ENCODE data around the gene MTHFD1L. TPM values are rescaled to one million over a fixed set of nuclear protein-coding genes. Genes with fewer than 3 reads are reported as not detected.

Gene MTHFD1L
- total RNA-seq, 1 donor from 2014 or later = 107 TPM

GRCh38 chr6:151018046-151018445 is 152.5 kb downstream of the MTHFD1L start:
- Mint-ChIP-seq H3K27ac (ENCODE audit: unreplicated experiment) (no peak overlapping the region), H3K9me3 (ENCODE audit: unreplicated experiment) (no peaks in the 10 kb centered on the region), H3K4me1 (ENCODE audit: low read depth, unreplicated experiment) (peaks cover 27% of the 10 kb centered on the region), H3K27me3 (ENCODE audit: low read depth, unreplicated experiment) (no peaks in the 10 kb centered on the region), H3K4me3 (ENCODE audit: unreplicated experiment) (no peak overlapping the region), H3K36me3 (ENCODE audit: low read depth, unreplicated experiment) (peaks cover 14% of the 10 kb centered on the region)
- Histone ChIP-seq H4K20me1 (ENCODE audit: insufficient read depth, low read length) (no peaks in the 10 kb centered on the region), H3K4me1 (ENCODE audit: insufficient read depth, low read length) (peaks cover 31% of the 10 kb centered on the region), H3K36me3 (ENCODE audit: insufficient read depth, low read length) (peaks cover 6% of the 10 kb centered on the region), H3K27ac (ENCODE audit: low read depth, low read length) (no peak overlapping the region), H2AFZ (ENCODE audit: low read depth, low read length) (no peak overlapping the region), H3K27me3 (ENCODE audit: insufficient read depth, low read length) (no peaks in the 10 kb centered on the region), H3K79me2 (ENCODE audit: insufficient read depth, low read length) (no peaks in the 10 kb centered on the region), H3K9ac (ENCODE audit: low read length) (peak overlapping the region; percentile 27), H3K4me2 (ENCODE audit: low read length) (peak overlapping the region; percentile 28), H3K4me3 (ENCODE audit: insufficient read depth, low read depth, low read length) (no peak overlapping the region), H3K9me3 (ENCODE audit: insufficient read depth, low read depth, low read length) (no peaks in the 10 kb centered on the region)
- DNase-seq (ENCODE audit: low read depth) = peak; percentile 44
- no peak for FAIRE-seq
- TF ChIP-seq EZH2 (IDR thresholded peaks at IDR 0.05; ENCODE audit: insufficient read depth, low read length) = no peak

- TF ChIP-seq CTCF (IDR thresholded peaks at IDR 0.05; ENCODE audit: insufficient read depth, low read depth, low read length) = no peak
- no peak for TF ChIP-seq EZH2 (IDR thresholded peaks at IDR 0.05; ENCODE audit: insufficient read depth, low read length)
- H4K20me1 ChIP-seq (ENCODE audit: insufficient read depth, low read length) = no peaks in the 10 kb centered on the region
- H3K27me3 ChIP-seq (ENCODE audit: insufficient read depth, low read length) = no peaks in the 10 kb centered on the region
- H3K4me3 ChIP-seq (ENCODE audit: insufficient read depth, low read depth, low read length) = no peak overlapping the region
- no peak overlapping the region for H2AFZ ChIP-seq (ENCODE audit: low read depth, low read length)
- H3K4me1 ChIP-seq (ENCODE audit: insufficient read depth, low read length) = peaks cover 31% of the 10 kb centered on the region
- H3K27ac ChIP-seq (ENCODE audit: low read depth, low read length) = no peak overlapping the region
- DNase-seq (ENCODE audit: low read depth) = peak; percentile 42
- H3K27me3 Mint-ChIP-seq (ENCODE audit: low read depth, unreplicated experiment) = no peaks in the 10 kb centered on the region
- no peak overlapping the region for H3K4me2 ChIP-seq (ENCODE audit: low read length)
- no peaks in the 10 kb centered on the region for H3K9me3 Mint-ChIP-seq (ENCODE audit: unreplicated experiment)
- H3K27ac Mint-ChIP-seq (ENCODE audit: unreplicated experiment) = no peak overlapping the region
- H3K36me3 Mint-ChIP-seq (ENCODE audit: low read depth, unreplicated experiment) = peaks cover 15% of the 10 kb centered on the region
- H3K36me3 ChIP-seq (ENCODE audit: insufficient read depth, low read length) = peaks cover 6% of the 10 kb centered on the region
- H3K79me2 ChIP-seq (ENCODE audit: insufficient read depth, low read length) = no peaks in the 10 kb centered on the region
- no peak overlapping the region for H3K4me3 Mint-ChIP-seq (ENCODE audit: unreplicated experiment)
- no peak for FAIRE-seq
- H3K9ac ChIP-seq (ENCODE audit: low read length) = peak overlapping the region; percentile 0
- H3K4me1 Mint-ChIP-seq (ENCODE audit: low read depth, unreplicated experiment) = peaks cover 21% of the 10 kb centered on the region
- H3K9me3 ChIP-seq (ENCODE audit: insufficient read depth, low read depth, low read length) = no peaks in the 10 kb centered on the region
Measured at GRCh38 chr6:151018911-151019782, 153.6 kb downstream of the MTHFD1L start.

- TF ChIP-seq CTCF (IDR thresholded peaks at IDR 0.05; ENCODE audit: insufficient read depth, low read depth, low read length) (no peak), EZH2 (IDR thresholded peaks at IDR 0.05; ENCODE audit: insufficient read depth, low read length) (no peak)
- Histone ChIP-seq H3K27me3 (ENCODE audit: insufficient read depth, low read length) (no peaks in the 10 kb centered on the region), H3K9me3 (ENCODE audit: insufficient read depth, low read depth, low read length) (no peaks in the 10 kb centered on the region), H3K9ac (ENCODE audit: low read length) (peak overlapping the region; percentile 9), H3K36me3 (ENCODE audit: insufficient read depth, low read length) (peaks cover 2% of the 10 kb centered on the region), H2AFZ (ENCODE audit: low read depth, low read length) (no peak overlapping the region), H3K4me3 (ENCODE audit: insufficient read depth, low read depth, low read length) (no peak overlapping the region), H3K4me1 (ENCODE audit: insufficient read depth, low read length) (peaks cover 35% of the 10 kb centered on the region), H4K20me1 (ENCODE audit: insufficient read depth, low read length) (no peaks in the 10 kb centered on the region), H3K27ac (ENCODE audit: low read depth, low read length) (peak overlapping the region; percentile 46), H3K79me2 (ENCODE audit: insufficient read depth, low read length) (no peaks in the 10 kb centered on the region), H3K4me2 (ENCODE audit: low read length) (peak overlapping the region; percentile 38)
- Mint-ChIP-seq H3K27ac (ENCODE audit: unreplicated experiment) (peak overlapping the region; percentile 47), H3K4me3 (ENCODE audit: unreplicated experiment) (peak overlapping the region; percentile 15), H3K27me3 (ENCODE audit: low read depth, unreplicated experiment) (no peaks in the 10 kb centered on the region), H3K36me3 (ENCODE audit: low read depth, unreplicated experiment) (peaks cover 20% of the 10 kb centered on the region), H3K9me3 (ENCODE audit: unreplicated experiment) (no peaks in the 10 kb centered on the region), H3K4me1 (ENCODE audit: low read depth, unreplicated experiment) (peaks cover 27% of the 10 kb centered on the region)
- DNase-seq (ENCODE audit: low read depth) (no peak), FAIRE-seq (no peak)
Measured at GRCh38 chr6:151021896-151022295, 156.4 kb downstream of the MTHFD1L start.

Data from astrocyte (in vitro differentiated cells and primary cell).